D721Med (cell line): Measurements from ENCODE around the gene HS3ST6.
"Not testable (repeated sequence)": the region's sequence is repeated elsewhere in the genome, so short reads cannot be mapped to it uniquely, and the experiment has no call there.

ENCODE experiments used
- DNase-seq: peaks from one replicate; pipeline ENCODE4 v3.0.0; 2011; ENCODE audit warnings: low spot score; ENCODE audit not compliant: insufficient read length
- FAIRE-seq: peaks from 2 replicates; lab custom pipeline; 2011; peaks lifted over from hg19 to GRCh38; lab: Jason Lieb, UNC
- CTCF ChIP-seq: IDR thresholded peaks from 2 replicates; pipeline ENCODE4 v1.5.1; 2012; ENCODE audit warnings: mild to moderate bottlenecking, control low read depth; ENCODE audit not compliant: insufficient read depth; ENCODE audit errors: missing control alignments

HS3ST6 gene

DNA sequence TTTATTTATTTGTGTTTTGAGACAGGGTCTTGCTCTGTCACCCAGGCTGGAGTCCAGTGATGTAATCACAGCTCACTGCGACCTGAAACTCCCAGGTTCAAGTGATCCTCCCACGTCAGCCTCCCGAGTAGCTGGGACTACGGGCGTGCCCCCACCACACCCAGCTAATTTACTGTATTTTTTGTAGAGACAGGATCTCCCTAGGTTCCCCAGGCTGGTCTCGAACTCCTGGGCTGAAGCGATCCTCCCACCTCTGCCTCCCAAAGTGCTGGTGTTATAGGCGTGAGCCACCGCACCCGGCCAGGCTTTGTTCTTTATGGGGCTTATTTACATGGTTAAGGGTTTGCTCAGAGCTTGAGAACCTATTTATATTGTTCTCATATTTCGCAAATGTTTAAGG, 40.4 kb downstream of the HS3ST6 start:
- TF ChIP-seq CTCF, result no peak
- no peak for FAIRE-seq
- no peak for DNase-seq

GRCh38 chr16:1877089-1877488, 41.1 kb downstream of the HS3ST6 start:
- FAIRE-seq (no peak), DNase-seq (no peak)
- no peak for TF ChIP-seq CTCF

DNA sequence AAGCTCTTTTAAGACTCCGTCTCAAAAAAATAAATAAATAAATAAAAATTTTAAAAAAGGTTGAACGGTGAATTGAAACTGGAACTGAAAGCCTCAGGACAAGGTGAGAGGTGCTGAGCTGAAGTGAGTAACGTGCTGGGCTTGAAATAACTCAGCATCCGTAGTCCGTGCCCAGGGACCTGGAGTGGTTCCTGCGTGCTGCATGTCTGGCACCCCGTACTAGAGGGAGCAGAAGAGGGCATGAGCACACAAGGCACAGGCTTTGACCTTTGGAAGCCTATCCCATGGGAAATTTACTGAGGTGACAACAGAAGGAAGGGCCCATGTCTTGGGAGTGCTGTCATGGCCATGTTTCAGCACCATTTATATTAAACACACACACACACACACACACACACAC, 41.7 kb downstream of the HS3ST6 start:
- no peak for TF ChIP-seq CTCF
- DNase-seq (no peak), FAIRE-seq (no peak)

DNA sequence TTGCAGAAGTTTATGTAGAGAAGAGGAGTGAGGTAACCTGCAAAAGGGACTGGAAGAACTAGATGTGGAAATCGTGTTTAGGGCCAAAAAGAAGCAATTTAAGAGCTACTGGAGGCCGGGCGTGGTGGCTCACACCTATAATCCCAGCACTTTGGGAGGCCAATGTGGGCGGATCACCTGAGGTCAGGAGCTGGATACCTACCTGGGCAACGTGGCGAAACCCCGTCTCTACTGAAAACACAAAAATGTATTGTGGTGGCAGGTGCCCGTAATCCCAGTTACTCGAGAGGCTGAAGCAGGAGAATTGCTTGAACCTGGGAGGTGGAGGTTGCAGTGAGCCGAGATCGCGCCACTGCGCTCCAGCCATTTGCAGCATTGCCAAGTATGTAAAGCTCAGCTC, 42.1 kb downstream of the HS3ST6 start:
- DNase-seq, FAIRE-seq: not testable (repeated sequence)

- no peak for TF ChIP-seq CTCF
- FAIRE-seq (no peak), DNase-seq (no peak)
These were observed 43.4 kb downstream of the HS3ST6 start for GRCh38 chr16:1874854-1875253.

GRCh38 chr16:1871974-1872635, 46.1 kb downstream of the HS3ST6 start, which contains the start of gene MEIOB:
TSS of gene MEIOB (minus strand) at chr16:1872164. CDS start at chr16:1868175, 3,989 bp downstream.
- no peak for DNase-seq
- FAIRE-seq, result no peak
- no peak for TF ChIP-seq CTCF

DNA sequence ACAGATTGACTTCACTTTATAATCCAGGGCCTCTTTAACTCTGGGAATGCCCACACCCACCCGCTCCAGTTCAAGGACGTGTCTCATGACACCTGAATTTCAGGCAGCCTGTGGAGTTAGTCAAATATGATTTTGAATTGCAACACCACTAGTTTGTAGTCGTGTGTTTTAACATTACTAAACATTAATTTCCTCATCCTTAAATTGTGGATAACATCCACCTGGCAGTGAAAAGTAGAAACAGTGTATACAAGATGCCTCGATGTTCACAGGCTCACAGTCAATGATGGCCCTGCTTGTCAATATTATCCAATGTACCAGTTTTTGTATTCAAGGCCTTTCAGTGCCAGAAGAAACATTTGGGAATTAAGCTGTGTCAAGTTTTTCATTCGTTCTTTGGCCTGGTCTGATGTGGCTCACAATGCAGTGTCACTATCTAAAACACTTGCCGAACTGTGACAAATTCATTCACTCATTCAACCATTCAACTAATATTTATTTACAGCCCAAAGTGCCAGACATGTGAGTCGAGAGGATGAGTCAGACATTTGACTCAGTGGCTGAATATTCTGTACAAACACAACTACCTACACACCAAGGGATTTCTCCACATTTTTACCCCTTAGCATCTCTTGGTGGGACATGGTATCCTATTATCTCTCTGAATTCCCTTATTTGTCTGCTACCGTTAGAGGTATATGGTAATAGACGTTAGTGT, 47.7 kb downstream of the HS3ST6 start:
- no peak for TF ChIP-seq CTCF
- FAIRE-seq (no peak), DNase-seq (no peak)
